ENCODE results near the gene OSBPL6.

Gene OSBPL6

DNA sequence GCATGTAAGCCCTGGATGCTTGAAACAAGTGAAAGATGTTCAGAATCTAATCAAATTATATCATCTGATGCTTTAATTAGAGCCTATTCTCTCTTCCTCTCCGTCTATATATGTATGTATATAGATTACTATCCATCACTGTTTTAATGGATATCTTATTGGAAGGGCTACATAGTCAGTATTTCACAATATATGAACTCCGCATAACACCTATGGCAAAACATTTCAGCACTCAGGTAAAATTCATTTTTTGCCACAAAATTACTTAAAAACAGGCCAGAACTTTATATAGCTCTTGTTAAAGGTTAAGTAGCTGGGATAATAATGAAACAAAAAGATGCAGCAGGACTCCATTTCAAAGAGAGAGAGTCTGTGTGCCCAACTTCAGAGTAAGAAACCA lies 258.0 kb downstream of the OSBPL6 start:
- no peak for DNase-seq
